GM23248 (cell line): ENCODE measurements around the gene GAST. TPM values are rescaled to one million over a fixed set of nuclear protein-coding genes. Genes with fewer than 3 reads are reported as not detected.

ENCODE experiments used
- DNase-seq: peaks from one replicate; pipeline ENCODE4 v3.0.0-alpha.2; 2015
- H2AFZ ChIP-seq: fragments of 200-600 bp; sonication (generic); 2 replicates; pipeline ENCODE4 v1.6.1; 2016; ENCODE audit warnings: antibody characterized with exemption
- H3F3A ChIP-seq: fragments of 200-600 bp; sonication (generic); 2 replicates; pipeline ENCODE4 v1.6.1; 2016; ENCODE audit warnings: mild to moderate bottlenecking, antibody characterized with exemption, mixed run types; ENCODE audit not compliant: insufficient read depth
- H3K27ac ChIP-seq: fragments of 200-600 bp; sonication (generic); 2 replicates; pipeline ENCODE4 v1.5.1; 2016; ENCODE audit warnings: mild to moderate bottlenecking
- H3K27me3 ChIP-seq: fragments of 200-600 bp; sonication (generic); replicated peaks from 2 replicates; pipeline ENCODE4 v1.6.1; 2016; ENCODE audit warnings: mild to moderate bottlenecking; ENCODE audit not compliant: insufficient read depth
- H3K36me3 ChIP-seq: fragments of 200-600 bp; sonication (generic); 2 replicates; pipeline ENCODE4 v1.6.1; 2016; ENCODE audit warnings: low read depth, mild to moderate bottlenecking
- H3K4me1 ChIP-seq: fragments of 200-600 bp; sonication (generic); 2 replicates; pipeline ENCODE4 v1.6.1; 2016; ENCODE audit warnings: mild to moderate bottlenecking; ENCODE audit not compliant: insufficient read depth
- H3K4me2 ChIP-seq: fragments of 200-600 bp; sonication (generic); one replicate; pipeline ENCODE4 v1.6.1; 2016; ENCODE audit warnings: mild to moderate bottlenecking; ENCODE audit not compliant: unreplicated experiment
- H3K4me3 ChIP-seq: fragments of 200-600 bp; sonication (generic); 2 replicates; pipeline ENCODE4 v1.5.1; 2016; ENCODE audit warnings: mild to moderate bottlenecking
- H3K79me2 ChIP-seq: fragments of 200-600 bp; sonication (generic); 2 replicates; pipeline ENCODE4 v1.6.1; 2016; ENCODE audit warnings: mild to moderate bottlenecking; ENCODE audit not compliant: insufficient read depth
- H3K9ac ChIP-seq: fragments of 200-600 bp; sonication (generic); 2 replicates; pipeline ENCODE4 v1.6.1; 2016; ENCODE audit warnings: mild to moderate bottlenecking
- H3K9me2 ChIP-seq: fragments of 200-600 bp; sonication (generic); 2 replicates; pipeline ENCODE4 v1.6.1; 2016; ENCODE audit warnings: mixed run types, mild to moderate bottlenecking, moderate library complexity; ENCODE audit not compliant: insufficient read depth
- H3K9me3 ChIP-seq: fragments of 200-600 bp; sonication (generic); one replicate; pipeline ENCODE4 v1.6.1; 2017; ENCODE audit warnings: low read depth
- H4K20me1 ChIP-seq: fragments of 200-600 bp; sonication (generic); 2 replicates; pipeline ENCODE4 v1.6.0; 2016; ENCODE audit not compliant: insufficient read depth
- EZH2 ChIP-seq: fragments of 200-600 bp; sonication (generic); IDR thresholded peaks from 2 replicates; pipeline ENCODE4 v1.6.1; 2018; ENCODE audit warnings: antibody characterized with exemption, mild to moderate bottlenecking; ENCODE audit not compliant: insufficient read depth, poor library complexity, severe bottlenecking
- EZH2phosphoT487 ChIP-seq: fragments of 200-600 bp; sonication (generic); IDR thresholded peaks from 2 replicates; pipeline ENCODE4 v1.6.1; 2018; ENCODE audit warnings: antibody characterized with exemption, moderate library complexity, mild to moderate bottlenecking, low read depth; ENCODE audit not compliant: insufficient read depth
- WGBS, 2 experiments: methylation state at CpG; one replicate each; pipeline ENCODE4 v1.1.6; 2015 to 2017; ENCODE audit warnings: low lambda C conversion rate in 2 of 2, low coverage in 1 of 2; ENCODE audit errors: missing lambda C conversion rate in 2 of 2; 5-methylcytosine and 5-hydroxymethylcytosine counted together
- in situ Hi-C: fragments of 300-500 bp; cut with MboI; formaldehyde crosslinking; loops from 2 replicates; pipeline ENCODE4 v1.15.0; 2020
- polyA plus RNA-seq: library from polyadenylated mRNA; unstranded; fragments of >200 nt; fragmentation: Nextera tagmentation; extraction: Ambion mirVana; gene quantifications from 2 replicates; pipeline ENCODE4 v1.2.1, GENCODE V29; 2016
- total RNA-seq: library from RNA; depleted of rRNA; stranded (reverse); fragments of >200 nt; shearing (Covaris generic); gene quantifications from 2 replicates; pipeline ENCODE4 v1.2.3, GENCODE V29; 2014

The GAST gene
- total and polyA plus RNA-seq, 2 experiments from 2014 or later = not detected

- TF ChIP-seq EZH2phosphoT487 (no peak), EZH2 (no peak)
- no peaks in the 10 kb centered on the region for H3K4me1 ChIP-seq
- H3K4me2 ChIP-seq = no peak overlapping the region
- H3K27me3 ChIP-seq = peaks cover 4% of the 10 kb centered on the region; the same call in 1 of the 2 replicates
- no peaks in the 10 kb centered on the region for H4K20me1 ChIP-seq
- H3K9me2 ChIP-seq = no peaks in the 10 kb centered on the region
- no peak overlapping the region for H2AFZ ChIP-seq
- peaks cover 13% of the 10 kb centered on the region for H3F3A ChIP-seq
- no peak overlapping the region for H3K27ac ChIP-seq
- H3K9ac ChIP-seq = no peak overlapping the region
- in situ Hi-C loops = no loop called here
- 21 to 27% methylated on average over 5 of the region's 5 CpGs for WGBS, 2 experiments
- no peaks in the 10 kb centered on the region for H3K79me2 ChIP-seq
- H3K36me3 ChIP-seq = no peaks in the 10 kb centered on the region
- no peaks in the 10 kb centered on the region for H3K9me3 ChIP-seq
- no peak overlapping the region for H3K4me3 ChIP-seq
- no peak for DNase-seq
These were observed 6.1 kb downstream of the GAST start for GRCh38 chr17:41718287-41718645.

GRCh38 chr17:41722231-41722630 is 10.1 kb downstream of the GAST start:
- Histone ChIP-seq H3K27ac (no peak overlapping the region), H3K9me3 (no peaks in the 10 kb centered on the region), H3K9ac (no peak overlapping the region), H4K20me1 (no peaks in the 10 kb centered on the region), H2AFZ (no peak overlapping the region), H3K4me2 (no peak overlapping the region), H3K4me1 (no peaks in the 10 kb centered on the region), H3F3A (peaks cover 7% of the 10 kb centered on the region), H3K9me2 (no peaks in the 10 kb centered on the region), H3K4me3 (no peak overlapping the region), H3K36me3 (no peaks in the 10 kb centered on the region), H3K79me2 (no peaks in the 10 kb centered on the region), H3K27me3 (no peaks in the 10 kb centered on the region)
- WGBS, 2 experiments = 66 to 67% methylated on average over 7 of the region's 7 CpGs
- DNase-seq = peak; percentile 11
- in situ Hi-C loops = no loop called here
- TF ChIP-seq EZH2 (no peak), EZH2phosphoT487 (no peak)

- H3K27me3 ChIP-seq = no peaks in the 10 kb centered on the region
- no peak overlapping the region for H3K4me3 ChIP-seq
- no peak overlapping the region for H3K9ac ChIP-seq
- DNase-seq = no peak
- no peaks in the 10 kb centered on the region for H3K9me3 ChIP-seq
- in situ Hi-C loops = no loop called here
- no peak overlapping the region for H3K4me2 ChIP-seq
- no peaks in the 10 kb centered on the region for H3K36me3 ChIP-seq
- WGBS, 2 experiments = 61 to 68% methylated on average over 7 to 12 of the region's 12 CpGs
- H2AFZ ChIP-seq = no peak overlapping the region
- H3F3A ChIP-seq = no peaks in the 10 kb centered on the region
- H3K27ac ChIP-seq = no peak overlapping the region
- H4K20me1 ChIP-seq = no peaks in the 10 kb centered on the region
- H3K4me1 ChIP-seq = no peaks in the 10 kb centered on the region
- TF ChIP-seq EZH2phosphoT487 (no peak), EZH2 (no peak)
- H3K9me2 ChIP-seq = no peaks in the 10 kb centered on the region
- H3K79me2 ChIP-seq = no peaks in the 10 kb centered on the region
These were observed 11.8 kb downstream of the GAST start for GRCh38 chr17:41723801-41724475.

GRCh38 chr17:41724476-41725050 is 12.4 kb downstream of the GAST start:
- Histone ChIP-seq H2AFZ (no peak overlapping the region), H3K9me3 (no peaks in the 10 kb centered on the region), H3K27ac (no peak overlapping the region), H3K36me3 (no peaks in the 10 kb centered on the region), H3K4me1 (no peaks in the 10 kb centered on the region), H3F3A (no peaks in the 10 kb centered on the region), H3K4me3 (no peak overlapping the region), H3K79me2 (no peaks in the 10 kb centered on the region), H3K9ac (no peak overlapping the region), H4K20me1 (no peaks in the 10 kb centered on the region), H3K9me2 (no peaks in the 10 kb centered on the region), H3K27me3 (no peaks in the 10 kb centered on the region), H3K4me2 (no peak overlapping the region)
- in situ Hi-C loops = no loop called here
- WGBS, 2 experiments = 55 to 59% methylated on average over 13 to 16 of the region's 17 CpGs
- DNase-seq = no peak
- TF ChIP-seq EZH2 = no peak
- TF ChIP-seq EZH2phosphoT487 = no peak

GRCh38 chr17:41725134-41725533 is 13.0 kb downstream of the GAST start:
- TF ChIP-seq EZH2phosphoT487 (no peak), EZH2 (no peak)
- WGBS, 2 experiments = 71 to 72% methylated on average over 5 of the region's 5 CpGs
- no peak for DNase-seq

More at GRCh38 chr17:41725134-41725533, 13.0 kb downstream of the GAST start:
- Histone ChIP-seq H2AFZ (no peak overlapping the region), H3K9me2 (no peaks in the 10 kb centered on the region), H3K4me3 (no peak overlapping the region), H4K20me1 (no peaks in the 10 kb centered on the region), H3K27me3 (peaks cover 1% of the 10 kb centered on the region; the same call in 1 of the 2 replicates), H3K4me2 (no peak overlapping the region), H3K36me3 (no peaks in the 10 kb centered on the region), H3F3A (no peaks in the 10 kb centered on the region), H3K9me3 (no peaks in the 10 kb centered on the region), H3K9ac (no peak overlapping the region), H3K27ac (no peak overlapping the region), H3K4me1 (no peaks in the 10 kb centered on the region), H3K79me2 (no peaks in the 10 kb centered on the region)
- in situ Hi-C loops = no loop called here
